ENCODE results near the gene HOPX.

DNA sequence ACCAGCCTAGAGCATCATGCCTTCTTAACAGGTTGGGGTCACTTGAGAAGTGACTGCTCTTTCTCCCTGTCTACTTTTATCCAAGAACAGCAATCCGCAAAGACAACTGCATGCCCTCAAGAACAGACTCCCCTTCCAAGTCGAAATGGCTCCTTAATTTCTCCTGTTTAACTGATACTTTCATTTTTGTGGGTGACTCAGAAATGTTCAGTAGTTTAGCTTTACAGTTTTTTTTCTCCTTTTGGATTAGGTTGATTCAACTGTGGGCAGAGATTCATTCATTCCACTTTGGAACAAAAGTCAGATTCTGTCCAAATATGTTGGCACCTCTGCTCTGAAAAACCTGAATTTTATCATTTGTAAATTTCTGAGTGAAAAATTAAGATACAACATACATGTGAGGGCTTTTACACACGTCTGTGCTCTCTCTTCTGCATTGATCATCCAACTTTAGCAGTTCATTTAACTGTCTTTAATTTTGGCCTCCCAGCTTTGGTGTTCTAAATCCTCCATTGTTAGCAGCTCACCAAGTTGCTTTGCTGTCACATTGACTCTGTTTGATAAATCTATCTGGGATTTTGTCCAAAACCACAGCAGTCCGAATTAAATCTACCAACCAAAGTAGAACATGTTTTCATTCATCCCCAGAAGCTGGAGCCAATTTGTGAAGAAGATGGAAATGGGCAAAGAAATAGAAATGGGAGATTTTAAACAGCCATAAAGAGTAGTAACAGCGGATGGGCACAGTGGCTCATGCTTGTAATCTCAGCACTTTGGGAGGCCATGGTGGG is 50.0 kb downstream of the HOPX start:
- TF ChIP-seq, protein P1, sequence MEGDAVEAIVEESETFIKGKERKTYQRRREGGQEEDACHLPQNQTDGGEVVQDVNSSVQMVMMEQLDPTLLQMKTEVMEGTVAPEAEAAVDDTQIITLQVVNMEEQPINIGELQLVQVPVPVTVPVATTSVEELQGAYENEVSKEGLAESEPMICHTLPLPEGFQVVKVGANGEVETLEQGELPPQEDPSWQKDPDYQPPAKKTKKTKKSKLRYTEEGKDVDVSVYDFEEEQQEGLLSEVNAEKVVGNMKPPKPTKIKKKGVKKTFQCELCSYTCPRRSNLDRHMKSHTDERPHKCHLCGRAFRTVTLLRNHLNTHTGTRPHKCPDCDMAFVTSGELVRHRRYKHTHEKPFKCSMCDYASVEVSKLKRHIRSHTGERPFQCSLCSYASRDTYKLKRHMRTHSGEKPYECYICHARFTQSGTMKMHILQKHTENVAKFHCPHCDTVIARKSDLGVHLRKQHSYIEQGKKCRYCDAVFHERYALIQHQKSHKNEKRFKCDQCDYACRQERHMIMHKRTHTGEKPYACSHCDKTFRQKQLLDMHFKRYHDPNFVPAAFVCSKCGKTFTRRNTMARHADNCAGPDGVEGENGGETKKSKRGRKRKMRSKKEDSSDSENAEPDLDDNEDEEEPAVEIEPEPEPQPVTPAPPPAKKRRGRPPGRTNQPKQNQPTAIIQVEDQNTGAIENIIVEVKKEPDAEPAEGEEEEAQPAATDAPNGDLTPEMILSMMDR (conservative IDR thresholded peaks at IDR 0.05; ENCODE audit: low read depth, low read length): no peak
- no peak for TF ChIP-seq EZH2 (IDR thresholded peaks at IDR 0.05; ENCODE audit: borderline replicate concordance, low read depth, low read length, poor library complexity, severe bottlenecking)
